HCT116 (cell line): ENCODE data around the gene SLC25A21. TPM values are rescaled to one million over a fixed set of nuclear protein-coding genes. Genes with fewer than 3 reads are reported as not detected.

ENCODE experiments used
- ATAC-seq: fragments of 200-7000 bp; cut with Tn5 transposase; 2 replicates; pipeline ENCODE4 v1.9.1; 2020; ENCODE audit warnings: mild to moderate bottlenecking, moderate library complexity
- BruUV-seq: library from RNA; stranded (reverse); fragments of 400-500 nt; replicated peaks from 2 replicates; lab custom pipeline; 2021; lab: Mats Ljungman, UMichigan
- CTCF ChIA-PET: fragments of 300-600 bp; sonication (Branson Sonifier 250); formaldehyde crosslinking; loops from one replicate; lab custom pipeline; 2021; ENCODE audit warnings: antibody characterized with exemption; lab: Charles Lee
- POLR2A ChIA-PET: fragments of 300-600, 350-600 bp; sonication (Branson Sonifier 250); formaldehyde crosslinking; loops from one replicate; lab custom pipeline; 2021; ENCODE audit warnings: antibody characterized with exemption; lab: Charles Lee
- RAD21 ChIA-PET, 2 experiments: fragments of 300-600 bp; sonication (Branson Sonifier 250); formaldehyde crosslinking; loops; one replicate each; lab custom pipeline; 2023; ENCODE audit warnings: low total read pairs in 2 of 2; ENCODE audit not compliant: uncharacterized antibody in 2 of 2, unreplicated experiment in 2 of 2, low non-redundant PET in 1 of 2; lab: Charles Lee
- DNase-seq: peaks from one replicate; pipeline ENCODE4 v3.0.0-alpha.2; 2010; ENCODE audit warnings: low read depth, low spot score
- H2AFZ ChIP-seq: fragments of 200-600 bp; shearing (Covaris generic), sonication (generic); 2 replicates; pipeline ENCODE4 v1.6.1; 2017; ENCODE audit warnings: low read depth, mixed run types, mixed read lengths, antibody characterized with exemption, low read length; ENCODE audit not compliant: poor library complexity, severe bottlenecking
- H3K27ac ChIP-seq: 2 replicates; pipeline ENCODE4 v1.5.1; 2012; ENCODE audit warnings: low read depth, low read length
- H3K27me3 ChIP-seq: fragments of 200-600 bp; sonication (generic); 2 replicates; pipeline ENCODE4 v1.6.1; 2016; ENCODE audit warnings: mixed run types, low read length, mixed read lengths; ENCODE audit not compliant: insufficient read depth
- H3K36me3 ChIP-seq, 2 experiments: fragments of 200-500 bp in 1 of 2; fragments of 200-600 bp in 1 of 2; sonication (Bioruptor generic) in 1 of 2; sonication (generic) in 1 of 2; 2 replicates each; pipeline versions ENCODE4 v1.5.1 to v1.6.1; 2014 to 2016; ENCODE audit warnings: low read length in 2 of 2, inconsistent platforms in 1 of 2, mixed read lengths in 1 of 2, mixed run types in 1 of 2; ENCODE audit not compliant: insufficient read depth in 2 of 2, control insufficient read depth in 1 of 2
- H3K4me1 ChIP-seq, 2 experiments: fragments of 200-600 bp in 1 of 2; sonication (generic) in 1 of 2; 2 replicates each; pipeline versions ENCODE4 v1.5.1 to v1.6.1; 2012 to 2017; ENCODE audit warnings: low read length in 2 of 2, inconsistent platforms in 1 of 2, mild to moderate bottlenecking in 1 of 2, mixed read lengths in 1 of 2, mixed run types in 1 of 2, moderate library complexity in 1 of 2; ENCODE audit not compliant: insufficient read depth in 2 of 2, control insufficient read depth in 1 of 2
- H3K4me2 ChIP-seq: fragments of 200-600 bp; sonication (generic); 2 replicates; pipeline ENCODE4 v1.6.1; 2017; ENCODE audit warnings: mixed run types, low read length, mixed read lengths
- H3K4me3 ChIP-seq, 2 experiments: fragments of 200-600 bp in 1 of 2; sonication (generic) in 1 of 2; replicated peaks in 1 of 2; 2 replicates each; pipeline ENCODE4 v1.5.1; 2011 to 2016; ENCODE audit warnings: low read length in 2 of 2, control low read depth in 1 of 2, low read depth in 1 of 2, mild to moderate bottlenecking in 1 of 2, mixed read lengths in 1 of 2, mixed run types in 1 of 2
- H3K79me2 ChIP-seq: fragments of 200-600 bp; sonication (generic); 2 replicates; pipeline ENCODE4 v1.6.1; 2017; ENCODE audit warnings: mild to moderate bottlenecking, mixed run types, low read length, moderate library complexity, mixed read lengths; ENCODE audit not compliant: insufficient read depth
- H3K9ac ChIP-seq: fragments of 200-600 bp; sonication (generic); 2 replicates; pipeline ENCODE4 v1.6.1; 2016; ENCODE audit warnings: low read length, mixed read lengths
- H3K9me2 ChIP-seq: fragments of 200-600 bp; sonication (generic), shearing (Covaris generic); 2 replicates; pipeline ENCODE4 v1.6.1; 2017; ENCODE audit warnings: mixed run types, mild to moderate bottlenecking, moderate library complexity; ENCODE audit not compliant: insufficient read depth
- H3K9me3 ChIP-seq, 2 experiments: fragments of 200-500 bp in 1 of 2; fragments of 200-600 bp in 1 of 2; sonication (Bioruptor generic) in 1 of 2; sonication (generic) in 1 of 2; 2 replicates each; pipeline ENCODE4 v1.6.1; 2014 to 2017; ENCODE audit warnings: low read length in 2 of 2, mixed read lengths in 2 of 2, inconsistent platforms in 1 of 2, low read depth in 1 of 2, mild to moderate bottlenecking in 1 of 2, mixed run types in 1 of 2, moderate library complexity in 1 of 2; ENCODE audit not compliant: control insufficient read depth in 1 of 2, insufficient read depth in 1 of 2
- H4K20me1 ChIP-seq: fragments of 200-600 bp; sonication (generic), shearing (Covaris generic); 2 replicates; pipeline ENCODE4 v1.6.1; 2017; ENCODE audit warnings: mixed run types, mild to moderate bottlenecking, moderate library complexity; ENCODE audit not compliant: insufficient read depth
- CBX3 ChIP-seq: IDR thresholded peaks from 2 replicates; pipeline ENCODE4 v1.6.1; 2012; ENCODE audit warnings: low read depth
- CEBPB ChIP-seq: IDR thresholded peaks from 2 replicates; pipeline ENCODE4 v1.6.1; 2012; ENCODE audit warnings: low read depth
- ELF1 ChIP-seq: IDR thresholded peaks from 2 replicates; pipeline ENCODE4 v1.6.1; 2012; ENCODE audit warnings: low read depth, borderline replicate concordance
- EZH2 ChIP-seq: fragments of 200-600 bp; sonication (generic); IDR thresholded peaks from 2 replicates; pipeline ENCODE4 v1.6.1; 2017; ENCODE audit warnings: antibody characterized with exemption, mixed run types
- EZH2phosphoT487 ChIP-seq: fragments of 200-600 bp; IDR thresholded peaks from 2 replicates; pipeline ENCODE4 v1.6.1; 2018; ENCODE audit warnings: antibody characterized with exemption, borderline replicate concordance
- FOSL1 ChIP-seq: IDR thresholded peaks from 2 replicates; pipeline ENCODE4 v1.6.1; 2012; ENCODE audit warnings: low read depth
- POLR2A ChIP-seq: IDR thresholded peaks from 2 replicates; pipeline ENCODE4 v1.7.0; 2011; ENCODE audit warnings: borderline replicate concordance; ENCODE audit not compliant: insufficient read depth, insufficient read length; ENCODE audit errors: extremely low read depth
- SIN3A ChIP-seq: IDR thresholded peaks from 2 replicates; pipeline ENCODE4 v1.6.1; 2012; ENCODE audit warnings: low read depth
- SP1 ChIP-seq: IDR thresholded peaks from 2 replicates; pipeline ENCODE4 v1.6.1; 2012; ENCODE audit warnings: low read depth
- SRF ChIP-seq: IDR thresholded peaks from 2 replicates; pipeline ENCODE4 v1.6.1; 2012; ENCODE audit warnings: low read depth
- TCF7L2 ChIP-seq: IDR thresholded peaks from 2 replicates; pipeline ENCODE4 v1.7.0; 2011; ENCODE audit warnings: borderline replicate concordance, inconsistent platforms; ENCODE audit not compliant: insufficient read depth, insufficient read length; ENCODE audit errors: extremely low read depth
- ZFX ChIP-seq: fragments of 450-650 bp; IDR thresholded peaks from 2 replicates; pipeline ENCODE4 v1.6.1; 2017
- ZNF274 ChIP-seq: fragments of 200-500 bp; sonication (Bioruptor generic); IDR thresholded peaks from 2 replicates; pipeline ENCODE4 v1.6.1; 2014; ENCODE audit warnings: mild to moderate bottlenecking, low read depth, low read length, inconsistent platforms
- intact Hi-C: fragments of 100-400 bp; cut with micrococcal nuclease; formaldehyde crosslinking; loops from 2 replicates; pipeline ENCODE4 v1.10.0; 2022
- total RNA-seq: library from RNA; stranded (reverse); gene quantifications from one replicate; pipeline ENCODE4 v1.2.1, GENCODE V29; 2021; ENCODE audit not compliant: unreplicated experiment
- TF ChIP-seq, protein P1 (sequence below), 3 experiments: fragments of 200-600 bp in 1 of 3; sonication (generic) in 1 of 3; IDR thresholded peaks in 2 of 3; conservative IDR thresholded peaks in 1 of 3; 2 replicates each; pipeline ENCODE4 v1.5.1; 2012 to 2017; ENCODE audit warnings: low read depth in 2 of 3, low read length in 2 of 3, antibody characterized with exemption in 1 of 3, borderline replicate concordance in 1 of 3, control low read depth in 1 of 3, mild to moderate bottlenecking in 1 of 3, mixed read lengths in 1 of 3, mixed run types in 1 of 3, moderate library complexity in 1 of 3; ENCODE audit not compliant: insufficient read depth in 1 of 3
- TF ChIP-seq, protein P2 (sequence below): IDR thresholded peaks from 2 replicates; pipeline ENCODE4 v1.6.1; 2012
- TF ChIP-seq, protein P3 (sequence below): IDR thresholded peaks from 2 replicates; pipeline ENCODE4 v1.6.1; 2011; ENCODE audit warnings: mild to moderate bottlenecking, low read length, moderate library complexity; ENCODE audit not compliant: insufficient replicate concordance; ENCODE audit errors: extremely low read depth

Gene SLC25A21
- total RNA-seq, 1 experiment from 2014 or later, result 3.5 TPM

DNA sequence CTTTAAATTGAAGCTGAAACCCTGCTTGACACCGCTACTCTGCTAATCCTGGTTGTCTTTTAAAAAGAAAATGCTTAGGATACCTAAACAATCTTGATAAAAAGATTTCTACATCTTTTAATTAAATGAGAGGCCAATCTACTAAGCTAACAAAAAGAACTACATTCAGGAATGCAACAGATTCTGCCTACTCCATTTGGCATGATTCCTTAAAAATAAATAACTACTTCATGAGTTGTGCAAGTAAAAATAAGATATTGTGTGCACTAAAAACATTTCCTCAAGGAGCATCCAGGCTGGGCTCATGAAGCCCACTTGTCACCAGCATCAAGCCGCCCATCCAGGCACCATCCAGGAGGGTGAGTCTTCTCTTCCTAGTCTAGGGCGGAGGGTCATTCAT lies 313.3 kb downstream of the SLC25A21 start:
- ChIA-PET POLR2A (no interaction called here), RAD21 (no interaction called here)

More for the DNA sequence above, 313.3 kb downstream of the SLC25A21 start:
- H3K4me1 ChIP-seq, result no peaks in the 10 kb centered on the region
- intact Hi-C loops, result no loop called here
- H3K27me3 ChIP-seq, result no peaks in the 10 kb centered on the region
- H3K4me3 ChIP-seq, result no peak overlapping the region
- no peaks in the 10 kb centered on the region for H4K20me1 ChIP-seq
- no peak overlapping the region for H3K9ac ChIP-seq
- DNase-seq, result no peak
- no peak overlapping the region for H3K27ac ChIP-seq
- H3K36me3 ChIP-seq, result no peaks in the 10 kb centered on the region
- no TSS peak for BruUV-seq
- no peak for TF ChIP-seq ELF1
- TF ChIP-seq, protein P1, sequence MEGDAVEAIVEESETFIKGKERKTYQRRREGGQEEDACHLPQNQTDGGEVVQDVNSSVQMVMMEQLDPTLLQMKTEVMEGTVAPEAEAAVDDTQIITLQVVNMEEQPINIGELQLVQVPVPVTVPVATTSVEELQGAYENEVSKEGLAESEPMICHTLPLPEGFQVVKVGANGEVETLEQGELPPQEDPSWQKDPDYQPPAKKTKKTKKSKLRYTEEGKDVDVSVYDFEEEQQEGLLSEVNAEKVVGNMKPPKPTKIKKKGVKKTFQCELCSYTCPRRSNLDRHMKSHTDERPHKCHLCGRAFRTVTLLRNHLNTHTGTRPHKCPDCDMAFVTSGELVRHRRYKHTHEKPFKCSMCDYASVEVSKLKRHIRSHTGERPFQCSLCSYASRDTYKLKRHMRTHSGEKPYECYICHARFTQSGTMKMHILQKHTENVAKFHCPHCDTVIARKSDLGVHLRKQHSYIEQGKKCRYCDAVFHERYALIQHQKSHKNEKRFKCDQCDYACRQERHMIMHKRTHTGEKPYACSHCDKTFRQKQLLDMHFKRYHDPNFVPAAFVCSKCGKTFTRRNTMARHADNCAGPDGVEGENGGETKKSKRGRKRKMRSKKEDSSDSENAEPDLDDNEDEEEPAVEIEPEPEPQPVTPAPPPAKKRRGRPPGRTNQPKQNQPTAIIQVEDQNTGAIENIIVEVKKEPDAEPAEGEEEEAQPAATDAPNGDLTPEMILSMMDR (IDR thresholded peaks at IDR 0.05 in 2 of 3, conservative IDR thresholded peaks at IDR 0.05 in 1 of 3; ENCODE audit: borderline replicate concordance in 1 of 3, insufficient read depth in 1 of 3, low read depth in 2 of 3, low read length in 2 of 3), result no peak
- TF ChIP-seq SIN3A, result no peak
- no peak for TF ChIP-seq ZFX
- TF ChIP-seq POLR2A, result no peak
- TF ChIP-seq EZH2, result no peak
- TF ChIP-seq SRF, result no peak
- TF ChIP-seq CEBPB, result no peak
- TF ChIP-seq, protein P2, sequence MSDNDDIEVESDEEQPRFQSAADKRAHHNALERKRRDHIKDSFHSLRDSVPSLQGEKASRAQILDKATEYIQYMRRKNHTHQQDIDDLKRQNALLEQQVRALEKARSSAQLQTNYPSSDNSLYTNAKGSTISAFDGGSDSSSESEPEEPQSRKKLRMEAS, result no peak
- TF ChIP-seq, protein P3, sequence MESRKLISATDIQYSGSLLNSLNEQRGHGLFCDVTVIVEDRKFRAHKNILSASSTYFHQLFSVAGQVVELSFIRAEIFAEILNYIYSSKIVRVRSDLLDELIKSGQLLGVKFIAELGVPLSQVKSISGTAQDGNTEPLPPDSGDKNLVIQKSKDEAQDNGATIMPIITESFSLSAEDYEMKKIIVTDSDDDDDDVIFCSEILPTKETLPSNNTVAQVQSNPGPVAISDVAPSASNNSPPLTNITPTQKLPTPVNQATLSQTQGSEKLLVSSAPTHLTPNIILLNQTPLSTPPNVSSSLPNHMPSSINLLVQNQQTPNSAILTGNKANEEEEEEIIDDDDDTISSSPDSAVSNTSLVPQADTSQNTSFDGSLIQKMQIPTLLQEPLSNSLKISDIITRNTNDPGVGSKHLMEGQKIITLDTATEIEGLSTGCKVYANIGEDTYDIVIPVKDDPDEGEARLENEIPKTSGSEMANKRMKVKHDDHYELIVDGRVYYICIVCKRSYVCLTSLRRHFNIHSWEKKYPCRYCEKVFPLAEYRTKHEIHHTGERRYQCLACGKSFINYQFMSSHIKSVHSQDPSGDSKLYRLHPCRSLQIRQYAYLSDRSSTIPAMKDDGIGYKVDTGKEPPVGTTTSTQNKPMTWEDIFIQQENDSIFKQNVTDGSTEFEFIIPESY, result no peak
- no peak for TF ChIP-seq CBX3
- TF ChIP-seq ZNF274, result no peak
- no peak for TF ChIP-seq FOSL1
- no peak for TF ChIP-seq TCF7L2
- no peak for TF ChIP-seq EZH2phosphoT487
- no peak for TF ChIP-seq SP1
- TF ChIP-seq, all 23 proteins: peak for 0
- H3K79me2 ChIP-seq, result no peaks in the 10 kb centered on the region
- no peak for ATAC-seq
- H2AFZ ChIP-seq, result no peak overlapping the region
- CTCF ChIA-PET, result interaction anchor here (0.6 kb wide), 1 partner anchor 305 kb away, joined by 4 read pairs; no protein-coding TSS in a partner anchor
- no peak overlapping the region for H3K4me2 ChIP-seq
- H3K9me3 ChIP-seq, result no peaks in the 10 kb centered on the region
- H3K9me2 ChIP-seq, result no peaks in the 10 kb centered on the region
